CD14-positive monocyte (primary cell): Measurements from ENCODE around the gene C1QTNF6. TPM values are rescaled to one million over a fixed set of nuclear protein-coding genes. Genes with fewer than 3 reads are reported as not detected.

Experiments
- DNase-seq, 3 donors: peaks; one replicate each; pipeline ENCODE4 v3.0.0-alpha.2; 2011 to 2022
- H2AFZ ChIP-seq: 2 replicates; pipeline ENCODE4 v1.6.0; 2012; ENCODE audit warnings: mild to moderate bottlenecking, low read depth, low read length, inconsistent platforms; ENCODE audit not compliant: insufficient read depth, poor library complexity, severe bottlenecking
- H3K27ac ChIP-seq, 2 donors: 1 replicate in 1 of 2; 2 replicates in 1 of 2; pipeline ENCODE4 v1.5.1; 2012 to 2013; ENCODE audit warnings: low read length in 2 of 2, control low read depth in 1 of 2, inconsistent platforms in 1 of 2, low read depth in 1 of 2, mild to moderate bottlenecking in 1 of 2
- H3K27me3 ChIP-seq, 2 donors: one replicate each; pipeline versions ENCODE4 v1.6.0 to v1.6.1; 2011 to 2013; ENCODE audit warnings: low read length in 2 of 2; ENCODE audit not compliant: control insufficient read depth in 2 of 2, insufficient read depth in 2 of 2
- H3K36me3 ChIP-seq, 2 donors: replicated peaks in 1 of 2; 1 replicate in 1 of 2; 2 replicates in 1 of 2; pipeline versions ENCODE4 v1.5.1 to v1.6.1; 2012 to 2013; ENCODE audit warnings: low read length in 2 of 2, control low read depth in 1 of 2, inconsistent platforms in 1 of 2, mild to moderate bottlenecking in 1 of 2; ENCODE audit not compliant: insufficient read depth in 2 of 2, control insufficient read depth in 1 of 2
- H3K4me1 ChIP-seq, 2 donors: 1 replicate in 1 of 2; 2 replicates in 1 of 2; pipeline versions ENCODE4 v1.5.1 to v1.6.1; 2012 to 2013; ENCODE audit warnings: low read length in 2 of 2, control low read depth in 1 of 2, inconsistent platforms in 1 of 2, mild to moderate bottlenecking in 1 of 2, moderate library complexity in 1 of 2; ENCODE audit not compliant: insufficient read depth in 2 of 2, control insufficient read depth in 1 of 2
- H3K4me2 ChIP-seq: replicated peaks from 2 replicates; pipeline ENCODE3; 2012; ENCODE audit warnings: low read length, moderate library complexity, mild to moderate bottlenecking; ENCODE audit not compliant: poor library complexity, severe bottlenecking; ENCODE audit errors: extremely low read depth
- H3K4me3 ChIP-seq, 3 experiments: fragments of 200-600 bp in 1 of 3; sonication (generic) in 1 of 3; replicated peaks in 1 of 3; 1 replicate in 2 of 3; 2 replicates in 1 of 3; pipeline ENCODE4 v1.5.1; 2011 to 2013; ENCODE audit warnings: low read length in 3 of 3, mild to moderate bottlenecking in 3 of 3, control low read depth in 2 of 3, low read depth in 2 of 3, inconsistent platforms in 1 of 3, moderate library complexity in 1 of 3
- H3K79me2 ChIP-seq: 2 replicates; pipeline ENCODE4 v1.6.0; 2012; ENCODE audit warnings: mild to moderate bottlenecking, control low read depth, inconsistent platforms, low read length, moderate library complexity; ENCODE audit not compliant: insufficient read depth
- H3K9ac ChIP-seq: 2 replicates; pipeline ENCODE4 v1.6.0; 2017; ENCODE audit warnings: low read length, mild to moderate bottlenecking; ENCODE audit not compliant: insufficient read depth, poor library complexity, severe bottlenecking
- H3K9me3 ChIP-seq, 2 donors: replicated peaks in 1 of 2; 1 replicate in 1 of 2; 2 replicates in 1 of 2; pipeline versions ENCODE4 v1.5.1 to v1.6.1; 2012 to 2013; ENCODE audit warnings: low read length in 2 of 2, control low read depth in 1 of 2; ENCODE audit not compliant: control insufficient read depth in 1 of 2, insufficient read depth in 1 of 2
- H4K20me1 ChIP-seq: 2 replicates; pipeline ENCODE4 v1.6.0; 2012; ENCODE audit warnings: mild to moderate bottlenecking, low read length, control low read depth, moderate library complexity; ENCODE audit not compliant: insufficient read depth
- H3K27ac Mint-ChIP-seq, 7 donors: one replicate each; pipeline ENCODE4 v1.8.0; 2020; ENCODE audit warnings: mild to moderate bottlenecking in 7 of 7, mixed read lengths in 7 of 7, moderate library complexity in 6 of 7, inconsistent platforms in 2 of 7
- H3K27me3 Mint-ChIP-seq, 3 donors: one replicate each; pipeline ENCODE4 v1.8.0; 2021 to 2022; ENCODE audit warnings: low read depth in 3 of 3, mild to moderate bottlenecking in 3 of 3, mixed read lengths in 3 of 3, moderate library complexity in 3 of 3, inconsistent platforms in 1 of 3
- H3K36me3 Mint-ChIP-seq, 2 donors: one replicate each; pipeline ENCODE4 v1.8.0; 2020; ENCODE audit warnings: mixed read lengths in 2 of 2, inconsistent platforms in 1 of 2, mild to moderate bottlenecking in 1 of 2
- H3K4me1 Mint-ChIP-seq: one replicate; pipeline ENCODE4 v1.8.0; 2020; ENCODE audit warnings: mild to moderate bottlenecking, mixed read lengths
- H3K4me3 Mint-ChIP-seq, 2 donors: one replicate each; pipeline ENCODE4 v1.8.0; 2020; ENCODE audit warnings: mild to moderate bottlenecking in 2 of 2, mixed read lengths in 2 of 2, moderate library complexity in 1 of 2
- H3K9me3 Mint-ChIP-seq, 7 donors: one replicate each; pipeline ENCODE4 v1.8.0; 2020 to 2022; ENCODE audit warnings: mixed read lengths in 7 of 7, mild to moderate bottlenecking in 6 of 7, moderate library complexity in 6 of 7, inconsistent platforms in 2 of 7
- CTCF ChIP-seq: fragments of 200-600 bp; IDR thresholded peaks from one replicate; pipeline ENCODE4 v1.8.0; 2022; ENCODE audit warnings: antibody characterized with exemption, mild to moderate bottlenecking
- WGBS: methylation state at CpG from one replicate; pipeline ENCODE4 v1.1.5; 2013; ENCODE audit warnings: missing lambda C conversion rate; ENCODE audit not compliant: insufficient coverage; 5-methylcytosine and 5-hydroxymethylcytosine counted together
- intact Hi-C, 2 donors: fragments of 100-400 bp; cut with micrococcal nuclease; formaldehyde crosslinking; loops; one replicate each; pipeline versions ENCODE4 v1.15.0 to v1.15.1; 2023
- polyA plus RNA-seq, 3 donors: library from polyadenylated mRNA; depleted of rRNA in 1 of 3; unstranded in 2 of 3; stranded (reverse) in 1 of 3; fragments of 300-500 nt in 2 of 3; fragments of >200 nt in 1 of 3; fragmentation: Illumina TruSeq in 2 of 3; gene quantifications; 1 replicate in 2 of 3; 2 replicates in 1 of 3; pipeline ENCODE4 v1.2.3, GENCODE V29; 2012 to 2021

The C1QTNF6 gene
- polyA plus RNA-seq, 3 donors = 0.14 to 2.3 (median 0.24) TPM

GRCh38 chr22:37148031-37148651 is 39.9 kb downstream of the C1QTNF6 start:
- peak overlapping the region in 1 of 2 donors; percentile 25 for H3K4me3 Mint-ChIP-seq
- H3K27me3 Mint-ChIP-seq = peaks cover 8 to 14% (median 12%) of the 10 kb centered on the region in 3 donors
- intact Hi-C loops = no loop called here
- TF ChIP-seq CTCF = no peak
- H3K9me3 Mint-ChIP-seq = peaks cover 0 to 6% (median 0%) of the 10 kb centered on the region in 7 donors
- no peak overlapping the region for H2AFZ ChIP-seq
- H3K9ac ChIP-seq = no peak overlapping the region
- H3K9me3 ChIP-seq = no peaks in the 10 kb centered on the region
- peak overlapping the region in 1 of 7 donors; percentile 42 for H3K27ac Mint-ChIP-seq
- H3K79me2 ChIP-seq = no peaks in the 10 kb centered on the region
- H3K4me2 ChIP-seq = no peak overlapping the region
- H3K27me3 ChIP-seq = no peaks in the 10 kb centered on the region
- H3K27ac ChIP-seq = no peak overlapping the region
- H3K4me1 ChIP-seq = no peaks in the 10 kb centered on the region
- no peaks in the 10 kb centered on the region for H3K36me3 ChIP-seq
- H3K36me3 Mint-ChIP-seq = no peaks in the 10 kb centered on the region
- WGBS = 74% methylated on average over 17 of the region's 17 CpGs
- H3K4me1 Mint-ChIP-seq = peaks cover 3% of the 10 kb centered on the region
- H4K20me1 ChIP-seq = no peaks in the 10 kb centered on the region
- H3K4me3 ChIP-seq = no peak overlapping the region
- DNase-seq = no peak

- Histone ChIP-seq H3K79me2 (no peaks in the 10 kb centered on the region), H3K9ac (no peak overlapping the region), H3K9me3 (no peaks in the 10 kb centered on the region), H3K4me3 (no peak overlapping the region), H2AFZ (no peak overlapping the region), H3K27me3 (no peaks in the 10 kb centered on the region), H3K27ac (no peak overlapping the region), H3K4me1 (no peaks in the 10 kb centered on the region), H4K20me1 (no peaks in the 10 kb centered on the region), H3K36me3 (no peaks in the 10 kb centered on the region), H3K4me2 (no peak overlapping the region)
- no peak for DNase-seq
- H3K27ac Mint-ChIP-seq = peak overlapping the region in 1 of 7 donors; percentile 42
- intact Hi-C loops = no loop called here
- no peak for TF ChIP-seq CTCF
- peaks cover 3% of the 10 kb centered on the region for H3K4me1 Mint-ChIP-seq
- H3K27me3 Mint-ChIP-seq = peaks cover 8 to 14% (median 11%) of the 10 kb centered on the region in 3 donors
- no peak overlapping the region for H3K4me3 Mint-ChIP-seq
- peaks cover 0 to 6% (median 0%) of the 10 kb centered on the region in 7 donors for H3K9me3 Mint-ChIP-seq
- H3K36me3 Mint-ChIP-seq = no peaks in the 10 kb centered on the region
- WGBS = 96% methylated on average over 11 of the region's 12 CpGs
These were observed 40.7 kb downstream of the C1QTNF6 start for GRCh38 chr22:37147186-37147990.
